ENCODE results near the gene MYCBP. TPM values are rescaled to one million over a fixed set of nuclear protein-coding genes. Genes with fewer than 3 reads are reported as not detected.
"Not testable (repeated sequence)": the region's sequence is repeated elsewhere in the genome, so short reads cannot be mapped to it uniquely, and the experiment has no call there.

Gene MYCBP
- 11.5 and 18.1 TPM in 2 replicates for total RNA-seq (2014; rRNA removed; shearing (Covaris generic); ENCODE audit: low replicate concordance)

GRCh38 chr1:38873027-38873969, at the start of gene MYCBP:
TSS of gene MYCBP (minus strand) at chr1:38873348. CDS start at chr1:38873305, 43 bp downstream.
- no peaks in the 10 kb centered on the region for H3K27me3 ChIP-seq
- no peaks in the 10 kb centered on the region for H3K9me3 ChIP-seq
- H3K36me3 ChIP-seq, result no peaks in the 10 kb centered on the region
- peak within 1 kb of the TSS; percentile 73 for H3K4me3 ChIP-seq
- DNase-seq, result peak; percentile 95

- Histone ChIP-seq H3K27me3 (no peaks in the 10 kb centered on the region), H3K36me3 (no peaks in the 10 kb centered on the region), H3K9me3 (no peaks in the 10 kb centered on the region), H3K4me3 (no peak overlapping the region)
- DNase-seq, result no peak
Observed at GRCh38 chr1:38919130-38919529, 46.0 kb upstream of the MYCBP start.

- Histone ChIP-seq H3K4me3 (no peak overlapping the region), H3K27me3 (no peaks in the 10 kb centered on the region)
- DNase-seq, result no peak
Observed at GRCh38 chr1:38918568-38918967, 45.4 kb upstream of the MYCBP start.

GRCh38 chr1:38917772-38918171, 44.6 kb upstream of the MYCBP start:
- Histone ChIP-seq H3K36me3 (no peaks in the 10 kb centered on the region), H3K4me3 (no peak overlapping the region), H3K27me3 (no peaks in the 10 kb centered on the region), H3K9me3 (no peaks in the 10 kb centered on the region)
- DNase-seq, result no peak

More at GRCh38 chr1:38918568-38918967, 45.4 kb upstream of the MYCBP start:
- no peaks in the 10 kb centered on the region for H3K9me3 ChIP-seq
- H3K36me3 ChIP-seq, result no peaks in the 10 kb centered on the region

- H3K27me3 ChIP-seq, result no peaks in the 10 kb centered on the region
- no peaks in the 10 kb centered on the region for H3K36me3 ChIP-seq
- H3K4me3 ChIP-seq, result no peak overlapping the region
- no peak for DNase-seq
- no peaks in the 10 kb centered on the region for H3K9me3 ChIP-seq
Observed at GRCh38 chr1:38917337-38917736, 44.2 kb upstream of the MYCBP start.

GRCh38 chr1:38915352-38915948, 42.3 kb upstream of the MYCBP start:
- no peaks in the 10 kb centered on the region for H3K36me3 ChIP-seq
- H3K27me3 ChIP-seq, result no peaks in the 10 kb centered on the region
- no peaks in the 10 kb centered on the region for H3K9me3 ChIP-seq
- no peak for DNase-seq
- no peak overlapping the region for H3K4me3 ChIP-seq

- H3K9me3 ChIP-seq, H3K27me3 ChIP-seq, H3K36me3 ChIP-seq, DNase-seq, H3K4me3 ChIP-seq: not testable (repeated sequence)
Observed at GRCh38 chr1:38914908-38915307, 41.8 kb upstream of the MYCBP start.

- no peak overlapping the region for H3K4me3 ChIP-seq
- H3K9me3 ChIP-seq, result no peaks in the 10 kb centered on the region
- no peak for DNase-seq
- no peaks in the 10 kb centered on the region for H3K27me3 ChIP-seq
- H3K36me3 ChIP-seq, result no peaks in the 10 kb centered on the region
Observed at GRCh38 chr1:38908821-38909220, 35.7 kb upstream of the MYCBP start.

GRCh38 chr1:38905985-38906384, 32.8 kb upstream of the MYCBP start:
- DNase-seq, result no peak
- no peaks in the 10 kb centered on the region for H3K36me3 ChIP-seq
- no peaks in the 10 kb centered on the region for H3K27me3 ChIP-seq
- H3K9me3 ChIP-seq, result no peaks in the 10 kb centered on the region
- no peak overlapping the region for H3K4me3 ChIP-seq

GRCh38 chr1:38899560-38899959, 26.4 kb upstream of the MYCBP start:
- no peak for DNase-seq
- H3K36me3 ChIP-seq, result no peaks in the 10 kb centered on the region

GRCh38 chr1:38898653-38899230, 25.6 kb upstream of the MYCBP start:
- Histone ChIP-seq H3K9me3 (no peaks in the 10 kb centered on the region), H3K27me3 (no peaks in the 10 kb centered on the region), H3K4me3 (no peak overlapping the region), H3K36me3 (no peaks in the 10 kb centered on the region)
- no peak for DNase-seq

More at GRCh38 chr1:38899560-38899959, 26.4 kb upstream of the MYCBP start:
- no peak overlapping the region for H3K4me3 ChIP-seq
- H3K9me3 ChIP-seq, result no peaks in the 10 kb centered on the region
- H3K27me3 ChIP-seq, result no peaks in the 10 kb centered on the region

GRCh38 chr1:38896169-38896568, 23.0 kb upstream of the MYCBP start:
- DNase-seq, result no peak
- H3K36me3 ChIP-seq, result no peaks in the 10 kb centered on the region
- H3K4me3 ChIP-seq, result no peak overlapping the region
- no peaks in the 10 kb centered on the region for H3K9me3 ChIP-seq
- no peaks in the 10 kb centered on the region for H3K27me3 ChIP-seq

GRCh38 chr1:38892976-38893375, 19.8 kb upstream of the MYCBP start:
- Histone ChIP-seq H3K27me3 (no peaks in the 10 kb centered on the region), H3K4me3 (no peak overlapping the region), H3K36me3 (no peaks in the 10 kb centered on the region), H3K9me3 (no peaks in the 10 kb centered on the region)
- DNase-seq, result no peak

- Histone ChIP-seq H3K27me3 (no peaks in the 10 kb centered on the region), H3K9me3 (no peaks in the 10 kb centered on the region), H3K36me3 (no peaks in the 10 kb centered on the region), H3K4me3 (no peak overlapping the region)
- no peak for DNase-seq
Observed at GRCh38 chr1:38891753-38892152, 18.6 kb upstream of the MYCBP start.

GRCh38 chr1:38889589-38889988, 16.4 kb upstream of the MYCBP start:
- no peak for DNase-seq
- H3K9me3 ChIP-seq, result no peaks in the 10 kb centered on the region
- H3K4me3 ChIP-seq, result no peak overlapping the region
- no peaks in the 10 kb centered on the region for H3K36me3 ChIP-seq
- H3K27me3 ChIP-seq, result no peaks in the 10 kb centered on the region

- Histone ChIP-seq H3K27me3 (no peaks in the 10 kb centered on the region), H3K36me3 (no peaks in the 10 kb centered on the region), H3K9me3 (no peaks in the 10 kb centered on the region), H3K4me3 (no peak overlapping the region)
- no peak for DNase-seq
Observed at GRCh38 chr1:38888423-38889333, 15.5 kb upstream of the MYCBP start.
